Epithelial cell of proximal tubule (primary cell): ENCODE data around the gene CPN1. TPM values are rescaled to one million over a fixed set of nuclear protein-coding genes. Genes with fewer than 3 reads are reported as not detected.

Source experiments
- DNase-seq: peaks from one replicate; pipeline ENCODE4 v3.0.0-alpha.2; 2011; ENCODE audit warnings: low read depth
- H3K4me3 ChIP-seq: 2 replicates; pipeline ENCODE4 v1.5.1; 2011; ENCODE audit warnings: low read depth, mild to moderate bottlenecking, low read length
- total RNA-seq: library from RNA; depleted of rRNA; stranded (reverse); fragments of >200 nt; gene quantifications from 2 replicates; pipeline ENCODE4 v1.2.3, GENCODE V29; 2015
- TF ChIP-seq, protein P1 (sequence below): conservative IDR thresholded peaks from 2 replicates; pipeline ENCODE4 v1.5.1; 2012; ENCODE audit warnings: low read depth, mild to moderate bottlenecking, low read length

CPN1 gene
- total RNA-seq, 1 donor from 2014 or later: not detected

DNA sequence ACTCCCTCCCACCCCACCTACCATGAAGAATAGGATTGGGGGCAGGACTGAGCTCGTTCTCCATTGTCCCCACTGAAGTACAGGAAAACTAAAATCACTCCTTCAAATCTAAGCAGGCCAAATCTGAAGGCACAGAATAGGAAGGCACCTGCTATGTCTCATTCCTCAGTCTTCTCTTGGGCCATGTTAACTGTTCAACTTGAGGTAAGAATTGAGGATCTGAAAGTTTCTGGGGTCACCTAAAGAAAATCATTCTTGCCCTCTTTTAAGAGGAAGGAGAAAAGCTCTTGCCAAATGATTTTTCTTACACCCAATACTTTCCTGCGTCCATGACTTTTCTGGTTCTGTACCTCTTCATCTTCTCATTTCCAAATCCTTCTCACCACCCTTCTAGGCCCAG is 4.9 kb downstream of the CPN1 start:
- DNase-seq: no peak
- TF ChIP-seq, protein P1, sequence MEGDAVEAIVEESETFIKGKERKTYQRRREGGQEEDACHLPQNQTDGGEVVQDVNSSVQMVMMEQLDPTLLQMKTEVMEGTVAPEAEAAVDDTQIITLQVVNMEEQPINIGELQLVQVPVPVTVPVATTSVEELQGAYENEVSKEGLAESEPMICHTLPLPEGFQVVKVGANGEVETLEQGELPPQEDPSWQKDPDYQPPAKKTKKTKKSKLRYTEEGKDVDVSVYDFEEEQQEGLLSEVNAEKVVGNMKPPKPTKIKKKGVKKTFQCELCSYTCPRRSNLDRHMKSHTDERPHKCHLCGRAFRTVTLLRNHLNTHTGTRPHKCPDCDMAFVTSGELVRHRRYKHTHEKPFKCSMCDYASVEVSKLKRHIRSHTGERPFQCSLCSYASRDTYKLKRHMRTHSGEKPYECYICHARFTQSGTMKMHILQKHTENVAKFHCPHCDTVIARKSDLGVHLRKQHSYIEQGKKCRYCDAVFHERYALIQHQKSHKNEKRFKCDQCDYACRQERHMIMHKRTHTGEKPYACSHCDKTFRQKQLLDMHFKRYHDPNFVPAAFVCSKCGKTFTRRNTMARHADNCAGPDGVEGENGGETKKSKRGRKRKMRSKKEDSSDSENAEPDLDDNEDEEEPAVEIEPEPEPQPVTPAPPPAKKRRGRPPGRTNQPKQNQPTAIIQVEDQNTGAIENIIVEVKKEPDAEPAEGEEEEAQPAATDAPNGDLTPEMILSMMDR: no peak
- H3K4me3 ChIP-seq: no peak overlapping the region

DNA sequence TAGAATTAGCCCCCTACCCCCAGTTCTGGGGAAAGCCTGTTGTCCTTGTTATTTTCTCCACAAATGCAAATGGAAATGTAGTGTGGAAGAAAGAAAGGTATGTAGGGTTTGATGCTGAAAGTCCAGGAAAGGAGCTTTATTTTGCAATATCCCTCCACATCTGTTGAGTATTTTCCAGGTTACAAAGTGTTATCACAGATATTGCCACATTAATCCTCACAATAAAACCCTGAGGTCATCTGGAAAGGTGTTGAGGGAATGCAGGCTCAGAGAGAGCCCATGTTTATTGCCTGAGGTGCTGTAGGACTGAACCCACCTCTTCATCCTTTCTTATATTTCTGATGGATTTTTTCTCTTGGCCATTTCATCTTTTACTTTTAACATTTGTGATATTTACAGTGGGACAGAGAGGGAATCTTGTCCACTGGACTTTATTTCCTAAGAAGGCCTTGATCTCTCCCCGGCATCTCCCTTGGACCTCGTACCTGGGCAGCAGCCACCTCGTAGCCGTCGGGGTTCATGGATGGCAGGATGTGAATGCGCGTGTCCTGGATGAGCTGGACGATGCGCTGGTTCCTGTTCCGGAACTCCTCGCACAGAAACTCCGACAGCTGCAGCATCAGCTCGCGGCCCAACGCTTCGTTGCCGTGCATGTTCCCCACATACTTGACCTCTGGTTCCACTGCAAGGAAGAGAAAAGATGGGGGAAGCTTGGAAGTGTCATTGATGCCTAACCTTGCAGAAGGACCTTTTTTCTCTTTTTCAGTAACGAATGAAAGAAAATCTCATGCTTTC is 6.0 kb downstream of the CPN1 start:
- H3K4me3 ChIP-seq: no peak overlapping the region
- no peak for DNase-seq
- TF ChIP-seq, protein P1: no peak

DNA sequence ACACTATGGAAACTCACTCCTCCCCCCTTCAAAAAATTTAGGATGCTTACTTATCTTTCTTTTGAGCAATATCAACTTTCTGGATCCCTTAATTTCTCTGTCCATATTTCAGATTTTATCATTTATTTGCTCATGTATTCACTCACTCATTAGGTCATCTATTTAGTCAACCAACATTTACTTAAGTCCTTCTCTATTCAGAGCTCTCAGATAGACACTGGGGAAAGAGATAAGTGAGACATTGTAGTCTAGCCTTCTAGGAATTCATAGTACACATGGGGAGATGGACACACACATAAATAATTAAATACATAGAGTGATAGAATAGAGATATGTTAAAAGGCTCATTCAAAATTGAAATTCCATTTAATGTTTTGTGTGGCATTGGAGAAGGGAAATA is 9.2 kb downstream of the CPN1 start:
- DNase-seq: no peak
- H3K4me3 ChIP-seq: no peak overlapping the region
- TF ChIP-seq, protein P1: no peak

DNA sequence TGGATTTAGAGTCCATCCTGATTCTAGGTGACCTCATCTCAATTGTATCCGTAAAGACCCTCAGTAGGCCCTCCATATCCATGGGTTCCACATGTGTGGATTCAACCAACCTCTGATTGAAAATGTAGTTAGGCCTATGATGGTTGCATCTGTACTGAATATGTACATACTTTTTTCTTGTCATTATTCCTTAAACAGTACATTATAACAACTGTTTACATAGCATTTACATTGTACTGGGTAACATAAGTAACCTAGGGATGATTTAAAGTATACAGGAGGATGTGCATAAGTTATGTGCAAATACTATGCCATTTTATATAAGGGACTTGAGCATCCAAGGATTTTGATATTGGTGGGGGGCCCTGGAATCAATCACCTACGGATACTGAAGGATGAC is 10.1 kb downstream of the CPN1 start:
- no peak overlapping the region for H3K4me3 ChIP-seq
- no peak for DNase-seq
- TF ChIP-seq, protein P1: no peak

DNA sequence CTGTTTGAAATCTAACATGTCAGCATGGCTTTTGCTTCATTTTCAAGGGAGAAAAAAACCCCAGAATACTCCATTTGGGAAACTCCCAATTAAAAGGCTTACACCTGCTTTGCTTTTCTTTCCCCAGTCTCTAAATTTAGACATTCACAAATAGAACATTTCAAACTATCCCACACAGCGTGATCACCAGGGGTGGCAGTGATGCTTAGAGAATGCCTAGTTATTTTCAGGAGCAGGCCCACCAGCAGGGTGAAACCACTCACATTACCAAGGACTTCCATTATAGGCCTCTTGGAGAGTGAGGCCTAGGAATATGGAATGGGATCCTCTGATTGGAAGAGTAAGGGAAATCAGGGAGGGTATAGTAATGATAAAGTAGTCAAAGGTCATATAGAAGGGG is 14.2 kb downstream of the CPN1 start:
- DNase-seq: no peak
- H3K4me3 ChIP-seq: no peak overlapping the region
- TF ChIP-seq, protein P1: no peak

DNA sequence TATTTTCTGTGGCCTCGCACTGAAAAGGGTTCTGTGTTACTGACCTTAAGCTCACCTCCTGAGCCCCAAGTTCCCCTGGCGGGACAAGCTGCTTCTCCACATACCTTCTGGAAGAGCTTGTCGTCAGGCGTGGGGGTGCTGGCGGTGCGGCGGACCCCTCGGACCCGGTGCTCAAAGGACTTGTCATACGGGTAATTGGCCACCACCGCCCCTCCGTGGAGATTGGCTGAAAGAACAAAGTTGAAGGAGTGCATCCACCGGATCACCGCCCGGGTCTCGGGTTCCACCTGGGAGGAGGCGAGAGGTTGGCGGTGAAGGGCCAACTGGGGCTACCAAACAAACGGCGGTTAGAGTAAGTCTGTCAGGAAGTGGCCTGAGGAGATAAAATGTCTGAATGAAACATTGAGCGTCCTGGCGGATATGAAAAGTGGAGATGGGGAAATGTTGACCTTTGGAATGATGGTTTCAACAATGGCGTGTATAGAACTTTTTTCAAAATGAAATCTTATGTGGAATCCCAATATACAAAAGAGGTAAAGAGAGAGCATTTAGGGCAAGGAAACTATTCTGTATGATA is 16.5 kb downstream of the CPN1 start:
- DNase-seq: no peak
- TF ChIP-seq, protein P1: no peak
- no peak overlapping the region for H3K4me3 ChIP-seq

DNA sequence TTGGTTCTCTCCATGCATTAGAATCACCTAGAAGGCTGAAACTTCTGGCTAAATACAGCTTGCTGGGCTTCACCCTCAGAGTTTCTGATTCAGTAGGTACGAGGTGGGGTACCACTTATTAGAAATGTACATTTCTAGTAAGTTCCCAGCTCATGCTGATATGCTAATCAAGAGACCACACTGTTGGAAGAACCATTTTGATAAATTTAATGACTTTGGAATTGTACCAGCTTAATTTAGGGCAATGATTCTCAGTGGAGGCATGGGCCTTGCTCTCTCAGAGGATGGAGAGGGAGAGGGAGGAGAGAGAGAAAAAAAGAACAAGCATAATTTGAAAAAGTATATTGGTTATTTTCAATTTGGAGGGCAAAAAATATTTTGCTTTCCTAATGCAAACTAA is 20.3 kb downstream of the CPN1 start:
- TF ChIP-seq, protein P1: no peak
- H3K4me3 ChIP-seq: no peak overlapping the region
- no peak for DNase-seq
